Erythroblast (primary cell): ENCODE results near the gene KRT12.

Source experiments
- GATA1 ChIP-seq: IDR thresholded peaks from 2 replicates; pipeline ENCODE4 v1.6.1; 2011; ENCODE audit warnings: low read depth, mild to moderate bottlenecking, control low read depth, low read length, moderate library complexity
- POLR2A ChIP-seq: IDR thresholded peaks from 2 replicates; pipeline ENCODE4 v1.6.1; 2011; ENCODE audit warnings: mild to moderate bottlenecking, low read length

DNA sequence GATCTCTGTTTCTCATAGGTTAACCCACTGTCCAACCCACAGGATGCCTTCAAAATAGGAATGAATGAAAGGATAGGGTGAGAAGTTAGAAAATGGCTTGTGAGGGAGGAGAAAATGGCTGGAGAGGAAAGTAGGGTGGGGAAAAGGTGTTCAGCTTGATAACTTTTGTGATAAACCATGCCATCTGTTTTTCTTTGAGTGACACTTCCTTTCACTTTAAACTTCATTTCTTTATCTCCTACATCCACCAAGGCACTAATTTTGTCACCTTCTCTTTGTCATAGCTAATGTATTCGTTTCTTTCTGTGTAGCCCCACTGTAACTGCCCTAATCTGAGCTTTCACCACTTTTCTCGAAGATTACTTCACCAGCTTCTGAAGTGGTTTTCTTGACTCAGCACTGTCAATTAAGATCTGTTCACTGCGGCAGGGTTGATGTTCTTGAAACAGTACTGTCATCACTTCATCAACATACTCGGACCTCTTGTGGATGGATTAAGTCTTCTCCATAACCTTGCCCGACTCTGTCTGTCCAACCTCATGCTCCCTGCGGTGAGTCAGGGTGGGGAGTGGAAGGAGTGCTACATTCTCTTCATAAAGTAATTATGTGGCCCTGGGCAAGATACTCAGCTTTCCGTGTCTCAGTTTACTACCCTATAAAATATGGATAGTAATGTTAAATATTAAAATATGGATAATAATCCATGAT lies 39.1 kb downstream of the KRT12 start:
- TF ChIP-seq POLR2A (no peak), GATA1 (no peak)
